Right cardiac atrium (tissue), 5 donors: ENCODE data around the gene ORAI3. TPM values are rescaled to one million over a fixed set of nuclear protein-coding genes. Genes with fewer than 3 reads are reported as not detected.
A peak's percentile ranks its signal among the peaks of the same experiment; 100 is the strongest.

Experiments
- ATAC-seq, 2 donors: fragments of 200-7000 bp; cut with Tn5 transposase; one replicate each; pipeline versions ENCODE4 v1.8.0 to v1.9.1; 2020; ENCODE audit warnings: moderate library complexity in 2 of 2, mild to moderate bottlenecking in 1 of 2
- DNase-seq, 3 donors: peaks; one replicate each; pipeline ENCODE4 v3.0.0-alpha.2; 2020
- H3K27ac ChIP-seq: one replicate; pipeline ENCODE4 v1.5.1; 2013; ENCODE audit warnings: mild to moderate bottlenecking, low read length, control low read depth, moderate library complexity
- H3K27me3 ChIP-seq: one replicate; pipeline ENCODE4 v1.6.1; 2013; ENCODE audit not compliant: control insufficient read depth, insufficient read depth
- H3K4me1 ChIP-seq: one replicate; pipeline ENCODE4 v1.6.1; 2013; ENCODE audit warnings: low read length; ENCODE audit not compliant: control insufficient read depth, insufficient read depth
- H3K4me3 ChIP-seq: one replicate; pipeline ENCODE4 v1.5.1; 2013; ENCODE audit warnings: low read length, control low read depth
- H3K9me3 ChIP-seq: one replicate; pipeline ENCODE4 v1.6.1; 2013; ENCODE audit warnings: low read length; ENCODE audit not compliant: control insufficient read depth
- WGBS: extraction: QIAGEN DNeasy Blood & Tissue Kit; methylation state at CpG from one replicate; pipeline ENCODE4 v1.1.7; 2013; 5-methylcytosine and 5-hydroxymethylcytosine counted together
- intact Hi-C, 4 donors: fragments of 100-400 bp; cut with DNase I; formaldehyde crosslinking; loops; one replicate each; pipeline versions ENCODE4 v1.11.0 to v1.14.0; 2022 to 2023
- polyA plus RNA-seq: library from polyadenylated mRNA; stranded (reverse); fragments of 200-250 nt; gene quantifications from one replicate; pipeline ENCODE4 v1.2.3, GENCODE V29; 2013
- total RNA-seq, 4 donors: library from RNA; stranded (reverse); fragmentation: NEBNext Ultra II Directional; extraction: Animal tissue kit (Norgen Biotek cat#: 25700); gene quantifications; one replicate each; pipeline ENCODE4 v1.2.1, GENCODE V29; 2021
- donor health status: healthy with polysubstance abuse.
- donor health status: DM: no; HTN: yes; CAD: no.
- donor health status: DM: no; HTN: no; CAD: no.
- donor health status: DM: no; HTN: yes; CAD: no; lungs with severe emphysema.
- donor health status: DM: yes; HTN: yes; CAD: no.

ORAI3 gene
- total and polyA plus RNA-seq, 5 donors: 11.8 to 15.5 (median 13.6) TPM

GRCh38 chr16:30923554-30924075 lies 25.3 kb upstream of the ORAI3 start, which contains the start of gene FBXL19:
TSS of gene FBXL19 (plus strand) at chr16:30923572. CDS start at chr16:30925755, 2,183 bp downstream.
- Histone ChIP-seq H3K27ac (peak within 1 kb of the TSS; percentile 94), H3K9me3 (no peaks in the 10 kb centered on the region), H3K27me3 (no peaks in the 10 kb centered on the region), H3K4me3 (peak within 1 kb of the TSS; percentile 95), H3K4me1 (no peaks in the 10 kb centered on the region)
- intact Hi-C loops: loop anchor here in 2 of 4 donors (5.0 to 10.0 kb wide), 2 partner anchors 79 to 81 kb away; no protein-coding TSS in a partner anchor
- ATAC-seq (peak in 1 of 2 donors; percentile 0), DNase-seq (peak; percentile 64 to 87 (median 80))
- WGBS: under 1% methylated on average over 31 of the region's 31 CpGs

DNA sequence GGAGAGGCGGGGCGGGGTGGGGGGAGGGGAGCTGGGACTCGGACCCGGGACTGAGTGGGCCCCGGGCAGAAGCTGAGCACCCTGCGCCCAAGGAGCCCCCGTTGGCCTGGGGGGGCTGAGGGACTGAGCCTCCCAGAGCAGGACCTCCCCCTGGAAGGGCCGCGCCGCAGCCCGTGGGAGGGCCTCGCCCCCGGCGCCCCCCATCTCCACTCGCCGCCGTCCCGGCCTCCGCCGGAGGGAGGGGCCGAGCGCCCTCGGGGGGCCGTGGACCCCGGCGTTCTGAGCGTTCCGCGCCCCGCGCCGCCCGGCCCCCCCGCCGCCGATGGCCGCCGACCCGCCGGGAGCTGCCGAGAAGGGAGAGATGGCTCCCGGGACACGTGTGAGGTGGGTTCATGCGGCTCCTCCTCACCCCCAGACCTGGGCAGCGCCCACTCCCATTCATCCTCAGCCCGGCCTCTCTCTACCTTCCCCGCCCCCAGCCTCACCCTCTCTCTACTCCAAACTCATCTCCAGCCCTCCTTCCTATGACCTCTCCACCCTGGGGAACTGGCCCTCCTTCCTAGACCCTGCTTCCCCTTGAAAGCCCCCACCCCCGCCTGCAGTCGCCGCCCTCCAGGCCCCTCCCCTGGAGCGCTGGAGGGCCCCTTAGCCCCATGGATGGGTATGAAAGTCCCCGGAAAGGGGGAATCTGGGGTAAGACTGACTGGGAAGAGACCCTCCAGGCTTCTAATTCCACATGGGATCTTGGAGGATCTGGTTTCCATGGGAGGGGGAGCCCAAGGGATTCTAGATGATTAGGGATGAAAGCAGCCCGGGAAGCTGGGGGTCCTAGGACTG lies 24.6 kb upstream of the ORAI3 start:
- intact Hi-C loops: loop anchor here in 2 of 4 donors (5.0 to 10.0 kb wide), 2 partner anchors 79 to 82 kb away; no protein-coding TSS in a partner anchor
- peak in 2 of 3 donors; percentile 75 to 84 for DNase-seq

GRCh38 chr16:30924913-30925631 lies 23.8 kb upstream of the ORAI3 start:
- Histone ChIP-seq H3K27ac (no peak overlapping the region), H3K4me3 (no peak overlapping the region), H3K4me1 (no peaks in the 10 kb centered on the region), H3K9me3 (no peaks in the 10 kb centered on the region), H3K27me3 (no peaks in the 10 kb centered on the region)
- ATAC-seq (no peak), DNase-seq (peak in 1 of 3 donors; percentile 46)
- WGBS: 62% methylated on average over 11 of the region's 11 CpGs
- intact Hi-C loops: loop anchor here in 2 of 4 donors (5.0 to 10.0 kb wide), 2 partner anchors 80 to 83 kb away; no protein-coding TSS in a partner anchor

More for the DNA sequence above, 24.6 kb upstream of the ORAI3 start:
- 3% methylated on average over 50 of the region's 53 CpGs for WGBS
- peak overlapping the region; percentile 95 for H3K4me3 ChIP-seq
- H3K27me3 ChIP-seq: no peaks in the 10 kb centered on the region
- no peaks in the 10 kb centered on the region for H3K4me1 ChIP-seq
- no peaks in the 10 kb centered on the region for H3K9me3 ChIP-seq
- H3K27ac ChIP-seq: peak overlapping the region; percentile 16
- ATAC-seq: no peak

GRCh38 chr16:30925632-30925987 lies 23.3 kb upstream of the ORAI3 start:
- no peak overlapping the region for H3K4me3 ChIP-seq
- 90% methylated on average over 26 of the region's 26 CpGs for WGBS
- H3K27me3 ChIP-seq: no peaks in the 10 kb centered on the region
- H3K4me1 ChIP-seq: no peaks in the 10 kb centered on the region
- ATAC-seq: no peak
- intact Hi-C loops: loop anchor here in 1 of 4 donors (10.0 kb wide), 1 partner anchor 81 kb away; no protein-coding TSS in a partner anchor
- H3K9me3 ChIP-seq: no peaks in the 10 kb centered on the region
- DNase-seq: peak in 2 of 3 donors; percentile 52 to 68
- no peak overlapping the region for H3K27ac ChIP-seq

DNA sequence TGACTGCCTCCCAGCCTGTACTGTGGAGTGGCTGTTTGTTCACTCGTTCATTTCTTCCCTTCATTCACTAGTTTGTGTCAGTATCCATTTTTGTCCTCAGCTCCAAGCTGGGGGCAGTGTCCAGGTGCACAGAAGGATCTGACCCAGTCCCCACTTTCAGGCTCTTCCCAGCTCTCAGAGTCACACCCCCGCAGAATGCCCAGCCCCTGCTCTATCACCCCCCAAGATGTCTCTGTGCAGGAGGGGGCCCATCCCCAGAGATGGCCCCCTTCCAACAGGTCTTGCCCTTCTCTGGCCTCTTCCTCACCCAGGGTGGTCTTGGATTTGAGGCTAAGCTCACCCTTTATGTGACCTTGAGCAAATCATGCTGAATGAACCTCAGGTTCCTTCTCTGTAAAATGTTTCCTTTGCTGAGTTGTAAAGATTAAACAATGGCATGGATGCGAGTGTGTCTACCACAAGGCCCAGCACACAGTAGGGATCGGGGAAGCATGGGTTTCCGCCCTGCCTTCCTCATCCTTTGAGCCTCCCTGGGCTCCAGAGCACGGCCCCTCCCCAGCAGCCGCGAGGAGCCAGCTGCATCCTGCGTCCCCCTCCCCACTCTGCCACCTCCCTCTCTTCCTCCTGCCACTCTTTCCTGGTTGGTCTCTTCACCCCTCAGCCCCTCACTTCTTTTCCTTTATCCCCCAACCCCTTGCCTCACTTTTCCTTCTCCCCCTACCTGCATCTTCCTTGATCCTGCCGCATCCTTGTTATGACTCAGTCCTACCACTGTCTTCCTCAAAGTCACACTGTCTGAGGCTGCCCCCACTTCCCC lies 22.7 kb upstream of the ORAI3 start:
- ATAC-seq (no peak), DNase-seq (peak in 2 of 3 donors; percentile 45 to 54)
- Histone ChIP-seq H3K9me3 (no peaks in the 10 kb centered on the region), H3K4me1 (no peaks in the 10 kb centered on the region), H3K27me3 (no peaks in the 10 kb centered on the region), H3K4me3 (no peak overlapping the region), H3K27ac (no peak overlapping the region)
- intact Hi-C loops: loop anchor here in 1 of 4 donors (10.0 kb wide), 1 partner anchor 81 kb away; no protein-coding TSS in a partner anchor
- 63% methylated on average over 10 of the region's 10 CpGs for WGBS

DNA sequence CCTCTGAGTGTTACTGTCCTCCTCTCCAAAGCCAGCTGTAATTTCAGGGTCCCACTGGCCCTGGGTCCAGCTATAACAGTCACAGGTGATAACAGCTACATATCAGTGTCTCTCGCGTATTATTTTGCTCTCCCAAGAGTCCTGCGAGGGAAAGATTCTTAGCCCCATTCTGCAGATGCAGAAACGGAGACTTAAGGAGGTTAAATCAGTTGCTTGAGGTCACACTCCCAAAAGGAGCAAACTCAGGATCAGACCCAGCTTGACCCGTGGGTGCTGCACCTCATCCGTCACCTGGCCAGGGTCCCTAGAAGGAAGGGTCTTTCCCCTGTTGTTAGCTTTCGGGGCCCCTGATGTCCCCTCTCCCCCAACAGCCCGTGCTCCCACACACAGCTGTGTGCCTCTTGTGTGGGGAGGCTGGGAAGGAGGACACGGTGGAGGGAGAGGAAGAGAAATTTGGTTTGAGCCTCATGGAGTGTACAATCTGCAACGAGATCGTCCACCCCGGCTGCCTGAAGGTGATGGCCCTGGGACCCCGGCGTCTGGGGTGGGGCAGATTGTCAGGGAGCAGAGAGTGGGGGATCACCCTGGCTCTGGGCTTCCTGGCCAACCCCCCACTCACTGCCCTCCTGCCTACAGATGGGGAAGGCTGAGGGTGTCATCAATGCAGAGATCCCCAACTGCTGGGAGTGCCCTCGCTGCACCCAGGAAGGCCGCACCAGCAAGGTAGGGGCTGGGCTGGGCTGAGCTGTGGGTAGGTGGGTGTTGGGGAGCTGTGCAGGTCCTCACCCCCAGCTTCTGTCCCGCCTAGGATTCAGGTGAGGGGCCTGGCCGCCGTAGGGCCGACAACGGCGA lies 21.7 kb upstream of the ORAI3 start:
- H3K27ac ChIP-seq: no peak overlapping the region
- intact Hi-C loops: loop anchor here in 1 of 4 donors (10.0 kb wide), 1 partner anchor 82 kb away; no protein-coding TSS in a partner anchor

DNA sequence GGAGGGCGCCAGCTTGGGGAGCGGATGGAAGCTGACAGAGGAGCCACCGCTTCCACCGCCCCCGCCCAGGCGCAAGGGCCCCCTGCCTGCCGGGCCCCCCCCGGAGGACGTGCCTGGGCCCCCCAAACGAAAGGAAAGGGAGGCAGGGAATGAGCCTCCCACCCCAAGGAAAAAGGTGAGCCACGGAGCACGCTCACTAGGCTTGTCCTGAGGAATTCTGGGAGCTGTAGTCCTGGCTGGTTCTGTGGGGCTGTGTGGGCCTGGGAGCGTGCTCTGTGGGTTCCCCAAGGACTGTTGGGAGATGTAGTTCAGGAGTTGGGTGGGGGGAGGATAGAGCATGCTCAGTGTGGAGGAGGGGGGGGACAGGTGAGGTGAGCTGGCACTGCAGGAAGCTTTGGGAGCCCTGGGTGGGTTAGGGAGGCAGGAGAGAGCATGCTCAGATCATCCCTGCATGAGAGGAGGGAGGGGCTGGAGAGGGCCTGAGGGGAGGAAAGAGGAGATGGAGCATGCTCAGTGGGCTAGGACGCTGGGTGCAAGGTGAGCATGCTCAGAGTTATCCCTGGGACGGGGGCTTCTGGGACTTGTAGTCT lies 21.0 kb upstream of the ORAI3 start:
- DNase-seq (peak in 2 of 3 donors; percentile 70 to 75), ATAC-seq (peak; percentile 5 to 23)
- no peaks in the 10 kb centered on the region for H3K27me3 ChIP-seq
- intact Hi-C loops: loop anchor here in 1 of 4 donors (10.0 kb wide), 1 partner anchor 83 kb away; no protein-coding TSS in a partner anchor
- H3K4me3 ChIP-seq: no peak overlapping the region
- no peak overlapping the region for H3K27ac ChIP-seq
- 58% methylated on average over 15 of the region's 15 CpGs for WGBS
- no peaks in the 10 kb centered on the region for H3K9me3 ChIP-seq
- no peaks in the 10 kb centered on the region for H3K4me1 ChIP-seq

More for the DNA sequence above, 21.7 kb upstream of the ORAI3 start:
- Histone ChIP-seq H3K4me3 (no peak overlapping the region), H3K27me3 (no peaks in the 10 kb centered on the region), H3K9me3 (no peaks in the 10 kb centered on the region), H3K4me1 (no peaks in the 10 kb centered on the region)
- 85% methylated on average over 22 of the region's 22 CpGs for WGBS
- no peak for ATAC-seq
- peak in 2 of 3 donors; percentile 44 to 71 for DNase-seq

GRCh38 chr16:30928390-30928789 lies 20.5 kb upstream of the ORAI3 start:
- Histone ChIP-seq H3K4me3 (no peak overlapping the region), H3K4me1 (no peaks in the 10 kb centered on the region), H3K27ac (no peak overlapping the region), H3K9me3 (no peaks in the 10 kb centered on the region), H3K27me3 (no peaks in the 10 kb centered on the region)
- DNase-seq: peak in 2 of 3 donors; percentile 54 to 65
- intact Hi-C loops: loop anchor here in 1 of 4 donors (10.0 kb wide), 1 partner anchor 84 kb away; no protein-coding TSS in a partner anchor
- no peak for ATAC-seq
- 91% methylated on average over 11 of the region's 11 CpGs for WGBS

GRCh38 chr16:30929167-30929566 lies 19.7 kb upstream of the ORAI3 start:
- 76% methylated on average over 7 of the region's 7 CpGs for WGBS
- DNase-seq: peak in 2 of 3 donors; percentile 22 to 24
- Histone ChIP-seq H3K9me3 (no peaks in the 10 kb centered on the region), H3K4me1 (no peaks in the 10 kb centered on the region), H3K27me3 (no peaks in the 10 kb centered on the region), H3K4me3 (no peak overlapping the region), H3K27ac (no peak overlapping the region)
- intact Hi-C loops: loop anchor here in 1 of 4 donors (10.0 kb wide), 1 partner anchor 84 kb away; no protein-coding TSS in a partner anchor
- ATAC-seq: no peak
